Skeletal muscle satellite cell (primary cell): ENCODE measurements around the gene DTNB. TPM values are rescaled to one million over a fixed set of nuclear protein-coding genes. Genes with fewer than 3 reads are reported as not detected.
A peak's percentile ranks its signal among the peaks of the same experiment; 100 is the strongest.
"Not testable (repeated sequence)": the region's sequence is repeated elsewhere in the genome, so short reads cannot be mapped to it uniquely, and the experiment has no call there.

ENCODE experiments used
- H3K27me3 ChIP-seq: 2 replicates; pipeline ENCODE4 v1.7.0; 2013; ENCODE audit warnings: low read length; ENCODE audit not compliant: control insufficient read depth, insufficient read depth
- H3K36me3 ChIP-seq: 2 replicates; pipeline ENCODE4 v1.7.0; 2013; ENCODE audit warnings: mild to moderate bottlenecking, control low read depth, low read length; ENCODE audit not compliant: insufficient read depth
- H3K4me1 ChIP-seq: 2 replicates; pipeline ENCODE4 v1.7.0; 2013; ENCODE audit warnings: low read length; ENCODE audit not compliant: control insufficient read depth, insufficient read depth
- H3K4me2 ChIP-seq: 2 replicates; pipeline ENCODE4 v1.7.0; 2013; ENCODE audit warnings: mild to moderate bottlenecking, low read length
- H3K4me3 ChIP-seq: 2 replicates; pipeline ENCODE4 v1.7.0; 2013; ENCODE audit warnings: low read length
- H3K9ac ChIP-seq: 2 replicates; pipeline ENCODE4 v1.7.0; 2013; ENCODE audit warnings: mild to moderate bottlenecking, low read depth, low read length, moderate library complexity
- H3K9me3 ChIP-seq: replicated peaks from 2 replicates; pipeline ENCODE4 v1.7.0; 2013; ENCODE audit warnings: mild to moderate bottlenecking, control low read depth, low read length
- total RNA-seq: library from RNA; depleted of rRNA; stranded (reverse); fragments of >200 nt; gene quantifications from 2 replicates; pipeline ENCODE4 v1.2.3, GENCODE V29; 2012; rRNA removed

The DTNB gene
- total RNA-seq = 5.5 and 7.1 TPM in 2 replicates

DNA sequence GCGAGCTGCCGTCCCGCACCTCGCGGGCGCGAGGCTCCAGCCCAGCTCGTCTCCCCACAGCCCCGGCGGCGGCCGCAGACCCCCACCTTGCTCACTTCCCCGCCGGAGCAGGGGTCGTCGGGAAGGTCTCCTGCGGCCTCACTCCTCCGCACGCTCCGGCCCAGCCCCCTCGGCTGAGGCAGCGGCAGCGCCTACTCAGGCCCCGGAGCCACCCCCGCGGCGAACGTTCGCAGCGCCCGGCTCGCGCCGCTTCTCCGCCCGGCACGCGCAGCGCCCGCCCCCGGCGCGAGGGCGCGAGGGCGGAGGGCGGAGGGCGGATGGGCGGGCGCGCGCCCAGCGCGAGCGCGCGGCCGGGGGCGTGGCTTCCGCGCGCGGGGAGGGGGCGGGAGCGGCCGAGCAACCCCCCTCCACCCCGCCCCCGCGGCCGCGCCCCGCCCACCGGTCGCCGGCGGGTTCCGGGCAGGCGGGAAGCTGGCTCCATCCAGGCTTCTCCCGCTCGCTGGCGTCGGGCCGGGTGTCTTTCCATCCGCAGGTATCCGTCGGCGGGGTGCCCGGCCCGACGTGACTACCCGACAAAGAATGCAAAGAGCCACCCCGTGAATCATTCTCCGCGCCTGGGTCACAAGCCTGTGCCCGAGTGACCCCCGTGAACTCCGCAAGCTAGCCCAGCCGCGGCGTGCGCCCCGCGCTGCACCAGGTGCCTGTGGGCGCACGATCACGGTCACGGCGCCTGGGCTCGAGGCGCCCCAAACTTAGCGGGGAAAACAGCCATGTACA lies at the start of gene DTNB:
DTNB (minus strand) TSS at position 278 of the 777 bp plus-strand sequence. CDS start 20,917 bp downstream, outside the sequence.
- no peaks in the 10 kb centered on the region for H3K27me3 ChIP-seq
- H3K4me1 ChIP-seq = peaks cover 11% of the 10 kb centered on the region
- peak within 1 kb of the TSS; percentile 98 for H3K4me3 ChIP-seq
- H3K36me3 ChIP-seq = no peaks in the 10 kb centered on the region
- no peaks in the 10 kb centered on the region for H3K9me3 ChIP-seq
- peak within 1 kb of the TSS; percentile 84 for H3K9ac ChIP-seq
- H3K4me2 ChIP-seq = peak within 1 kb of the TSS; percentile 99

DNA sequence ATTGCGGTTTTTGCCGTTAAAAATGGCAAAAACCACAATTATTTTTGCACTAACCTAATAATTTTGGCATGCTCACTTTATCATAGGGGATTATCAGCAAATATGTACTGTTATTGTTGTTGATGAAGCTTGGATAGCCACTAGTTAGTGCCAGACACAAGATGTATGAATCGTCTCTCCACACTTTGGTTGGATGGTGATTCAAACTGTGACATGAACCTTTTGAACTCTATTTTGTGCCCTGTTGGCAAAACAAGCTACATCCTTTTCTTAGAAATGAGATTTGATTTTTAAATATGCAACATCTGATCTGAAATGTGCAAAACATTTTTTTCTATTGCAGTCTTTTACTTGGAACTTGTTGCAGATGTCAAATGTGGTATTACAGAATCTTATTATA lies 48.8 kb upstream of the DTNB start:
- Histone ChIP-seq H3K9ac (no peak overlapping the region), H3K36me3 (no peaks in the 10 kb centered on the region), H3K4me2 (no peak overlapping the region), H3K4me3 (no peak overlapping the region), H3K4me1 (no peaks in the 10 kb centered on the region), H3K9me3 (no peaks in the 10 kb centered on the region), H3K27me3 (peaks cover 52% of the 10 kb centered on the region)

DNA sequence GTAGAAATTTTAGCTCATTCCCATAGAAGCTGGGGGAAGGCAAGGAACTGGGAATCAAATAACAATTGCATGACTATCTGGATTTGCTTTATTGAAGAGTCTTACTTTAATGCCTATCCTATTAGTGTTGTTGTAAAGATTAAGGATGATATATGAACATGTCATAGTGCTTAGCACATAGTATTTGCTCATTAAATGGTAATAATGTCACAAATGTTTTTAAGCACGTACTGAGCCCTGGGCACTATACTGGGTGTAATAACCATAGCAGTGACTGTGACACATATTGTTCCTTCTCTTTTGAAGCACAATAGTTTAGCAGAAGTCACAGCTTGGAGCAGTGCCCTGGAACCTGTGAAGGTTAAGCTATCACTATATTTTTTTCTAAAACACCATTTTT lies 47.2 kb upstream of the DTNB start:
- Histone ChIP-seq H3K36me3 (no peaks in the 10 kb centered on the region), H3K9me3 (no peaks in the 10 kb centered on the region), H3K4me2 (no peak overlapping the region), H3K27me3 (peaks cover 60% of the 10 kb centered on the region), H3K4me3 (no peak overlapping the region), H3K4me1 (no peaks in the 10 kb centered on the region), H3K9ac (no peak overlapping the region)

DNA sequence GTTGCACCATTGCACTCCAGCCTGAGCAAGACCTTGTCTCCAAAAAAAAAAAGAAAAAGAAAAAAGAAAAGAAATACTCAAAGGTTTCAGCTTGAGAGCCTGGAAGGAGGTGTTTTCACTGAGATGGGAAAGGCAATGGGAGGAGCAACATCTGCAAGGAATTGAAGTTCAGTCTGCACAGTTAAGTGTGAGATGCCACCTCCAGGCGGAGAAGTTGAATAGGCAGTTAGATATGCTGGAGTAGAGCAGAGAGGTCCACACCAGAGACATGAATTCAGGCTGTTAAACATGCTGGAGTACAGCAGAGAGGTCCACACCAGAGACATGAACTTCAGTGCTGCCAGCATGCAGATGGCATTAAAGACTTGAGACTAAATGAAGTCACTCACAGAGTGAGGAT lies 41.4 kb upstream of the DTNB start:
- Histone ChIP-seq H3K27me3 (peaks cover 47% of the 10 kb centered on the region), H3K9ac (no peak overlapping the region), H3K4me1 (no peaks in the 10 kb centered on the region), H3K9me3 (no peaks in the 10 kb centered on the region), H3K4me3 (no peak overlapping the region), H3K4me2 (no peak overlapping the region), H3K36me3 (no peaks in the 10 kb centered on the region)

DNA sequence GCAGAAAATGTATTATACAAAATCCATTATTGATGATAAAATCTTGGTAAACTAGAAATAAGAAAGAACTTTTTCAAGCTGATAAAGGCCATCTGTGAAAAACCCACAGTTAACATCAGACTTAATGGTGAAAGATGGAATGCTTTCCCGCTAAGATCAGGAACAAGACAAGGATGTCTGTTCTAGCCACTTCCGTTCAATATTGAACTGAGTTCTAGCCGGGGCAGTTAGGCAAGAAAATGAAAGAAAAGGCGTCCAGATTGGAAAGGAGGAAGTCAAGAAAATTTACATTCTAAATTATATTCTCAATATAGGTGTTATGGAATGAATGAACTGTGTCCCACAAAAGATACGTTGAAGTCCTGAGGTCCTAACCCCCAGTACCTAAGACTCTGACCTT lies 39.1 kb upstream of the DTNB start:
- H3K36me3 ChIP-seq = no peaks in the 10 kb centered on the region
- H3K4me2 ChIP-seq = no peak overlapping the region
- peaks cover 36% of the 10 kb centered on the region for H3K27me3 ChIP-seq
- H3K4me1 ChIP-seq = no peaks in the 10 kb centered on the region
- no peak overlapping the region for H3K4me3 ChIP-seq
- no peak overlapping the region for H3K9ac ChIP-seq
- H3K9me3 ChIP-seq = no peaks in the 10 kb centered on the region

DNA sequence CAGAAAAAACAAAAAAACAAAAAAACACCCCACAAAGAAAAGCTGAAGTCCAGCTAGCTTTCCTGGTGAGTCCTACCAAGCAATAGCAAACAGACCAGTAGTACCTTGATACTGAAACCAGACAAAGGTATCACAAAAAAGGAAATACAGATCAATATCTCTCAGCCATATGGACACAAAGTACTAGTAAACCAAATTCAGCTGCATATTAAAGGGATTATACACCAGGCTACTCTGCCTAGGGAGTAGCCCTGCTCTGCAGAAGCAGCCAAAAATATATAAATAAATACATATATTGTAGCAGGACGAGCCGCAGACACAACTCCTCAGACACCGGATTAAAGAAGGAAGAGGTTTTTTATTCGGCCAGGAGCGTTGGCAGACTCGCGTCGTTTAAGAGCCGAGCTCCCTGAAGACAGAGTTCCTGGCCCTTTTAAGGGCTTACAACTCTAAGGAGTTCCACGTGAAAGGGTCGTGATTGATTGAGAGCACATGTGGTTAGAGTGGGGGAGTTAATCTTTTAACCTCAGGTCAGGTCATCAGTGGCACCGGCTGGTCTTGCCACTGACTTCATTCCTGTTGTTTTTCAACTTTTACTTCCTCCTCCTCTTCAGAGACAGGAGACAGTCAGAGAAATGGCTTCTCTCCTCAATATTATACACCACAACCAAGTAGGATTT lies 38.4 kb upstream of the DTNB start:
- Histone ChIP-seq H3K36me3 (no peaks in the 10 kb centered on the region), H3K27me3 (peaks cover 33% of the 10 kb centered on the region), H3K4me3 (no peak overlapping the region), H3K4me1 (no peaks in the 10 kb centered on the region), H3K9me3 (no peaks in the 10 kb centered on the region), H3K4me2 (peak overlapping the region; percentile 60), H3K9ac (no peak overlapping the region)

DNA sequence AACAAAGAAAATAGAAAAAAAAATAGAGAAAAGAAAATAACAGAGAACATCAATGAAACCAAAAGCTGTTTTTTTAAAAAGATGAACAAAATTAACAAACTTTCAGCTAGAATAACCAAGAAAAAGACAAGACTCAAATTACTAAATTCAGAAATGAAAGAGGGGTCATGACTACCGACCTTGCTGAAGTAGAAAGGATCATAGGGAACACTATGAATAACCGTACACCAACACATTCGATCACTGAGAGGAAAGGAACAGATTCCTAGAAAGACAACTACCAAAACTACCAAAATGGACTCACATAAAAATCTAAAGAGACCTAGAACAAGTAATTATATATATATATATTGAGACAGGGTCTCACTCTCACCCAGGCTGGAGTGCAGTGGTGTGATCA lies 37.4 kb upstream of the DTNB start:
- H3K27me3 ChIP-seq = peaks cover 27% of the 10 kb centered on the region
- H3K4me3 ChIP-seq = no peak overlapping the region
- no peaks in the 10 kb centered on the region for H3K4me1 ChIP-seq
- H3K36me3 ChIP-seq = no peaks in the 10 kb centered on the region
- no peak overlapping the region for H3K4me2 ChIP-seq
- H3K9me3 ChIP-seq = no peaks in the 10 kb centered on the region
- no peak overlapping the region for H3K9ac ChIP-seq

DNA sequence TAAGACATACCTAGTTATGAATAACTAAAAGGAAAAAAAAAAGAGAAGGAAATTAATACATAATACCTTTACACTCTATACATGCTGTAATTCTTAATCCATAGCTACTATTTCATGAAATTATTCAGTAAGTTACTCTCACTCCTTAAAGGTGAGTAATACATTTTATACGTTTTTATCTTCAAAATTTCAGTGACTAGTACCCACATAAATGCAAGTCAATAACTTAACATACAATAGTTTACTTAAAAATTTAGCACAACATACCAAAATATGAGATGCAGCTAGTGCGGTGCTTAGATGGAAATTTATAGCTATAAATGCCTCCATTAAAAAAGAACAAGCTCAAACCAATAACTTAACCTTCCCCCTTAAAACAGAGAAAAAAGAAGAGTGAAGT lies 36.0 kb upstream of the DTNB start:
- no peak overlapping the region for H3K4me2 ChIP-seq
- no peaks in the 10 kb centered on the region for H3K9me3 ChIP-seq
- no peaks in the 10 kb centered on the region for H3K4me1 ChIP-seq
- H3K9ac ChIP-seq = no peak overlapping the region
- no peak overlapping the region for H3K4me3 ChIP-seq
- peaks cover 21% of the 10 kb centered on the region for H3K27me3 ChIP-seq
- no peaks in the 10 kb centered on the region for H3K36me3 ChIP-seq

DNA sequence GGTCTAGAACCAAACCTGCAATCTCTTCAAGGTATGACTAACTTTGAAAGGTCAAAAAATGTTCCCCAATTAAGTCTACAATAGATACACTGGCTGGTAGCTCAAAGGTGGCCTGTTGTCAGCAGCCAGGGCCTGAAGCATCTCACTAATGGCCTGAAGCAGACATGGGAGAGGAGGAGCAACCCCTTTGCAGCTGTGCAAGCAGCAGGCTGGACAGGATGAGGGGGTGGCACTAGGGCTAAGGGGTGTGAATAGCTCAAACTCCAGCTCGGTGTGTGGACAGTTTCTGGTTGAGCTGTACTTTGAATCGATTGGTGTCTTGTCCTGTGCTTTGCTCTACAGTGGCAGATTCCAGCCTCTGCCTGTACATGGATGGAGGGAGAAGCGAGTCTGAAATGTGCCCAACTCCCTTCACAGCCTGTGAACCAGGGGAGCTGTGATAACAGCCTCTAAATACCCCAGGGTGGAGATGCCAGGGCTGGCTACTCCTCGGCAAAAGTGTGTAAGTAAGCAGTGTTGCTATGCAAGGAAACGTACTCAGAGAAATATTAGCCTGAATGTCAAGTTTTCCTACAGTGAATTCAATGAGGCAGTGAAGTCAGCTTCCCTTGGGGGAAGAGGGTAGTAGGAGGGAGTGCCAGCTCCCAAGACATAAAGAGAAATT lies 34.7 kb upstream of the DTNB start:
- H3K9ac ChIP-seq = no peak overlapping the region
- H3K4me1 ChIP-seq = no peaks in the 10 kb centered on the region
- H3K36me3 ChIP-seq = no peaks in the 10 kb centered on the region
- H3K27me3 ChIP-seq = peaks cover 13% of the 10 kb centered on the region
- H3K9me3 ChIP-seq = no peaks in the 10 kb centered on the region
- H3K4me2 ChIP-seq = no peak overlapping the region
- no peak overlapping the region for H3K4me3 ChIP-seq

DNA sequence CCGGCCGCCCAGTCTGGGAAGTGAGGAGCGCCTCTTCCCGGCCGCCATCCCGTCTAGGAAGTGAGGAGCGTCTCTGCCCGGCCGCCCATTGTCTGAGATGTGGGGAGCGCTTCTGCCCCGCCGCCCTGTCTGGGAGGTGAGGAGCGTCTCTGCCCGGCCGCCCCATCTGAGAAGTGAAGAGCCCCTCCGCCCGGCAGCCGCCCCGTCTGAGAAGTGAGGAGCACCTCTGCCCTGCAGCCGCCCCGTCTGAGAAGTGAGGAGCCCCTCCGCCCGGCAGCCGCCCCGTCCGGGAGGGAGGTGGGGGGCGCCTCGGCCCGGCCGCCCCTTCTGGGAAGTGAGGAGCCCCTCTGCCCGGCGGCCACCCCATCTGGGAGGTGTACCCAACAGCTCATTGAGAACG lies 32.2 kb upstream of the DTNB start:
- not testable (repeated sequence) for H3K9ac ChIP-seq, H3K36me3 ChIP-seq, H3K4me1 ChIP-seq, H3K4me3 ChIP-seq, H3K9me3 ChIP-seq, H3K4me2 ChIP-seq
- peaks cover 20% of the 10 kb centered on the region for H3K27me3 ChIP-seq

DNA sequence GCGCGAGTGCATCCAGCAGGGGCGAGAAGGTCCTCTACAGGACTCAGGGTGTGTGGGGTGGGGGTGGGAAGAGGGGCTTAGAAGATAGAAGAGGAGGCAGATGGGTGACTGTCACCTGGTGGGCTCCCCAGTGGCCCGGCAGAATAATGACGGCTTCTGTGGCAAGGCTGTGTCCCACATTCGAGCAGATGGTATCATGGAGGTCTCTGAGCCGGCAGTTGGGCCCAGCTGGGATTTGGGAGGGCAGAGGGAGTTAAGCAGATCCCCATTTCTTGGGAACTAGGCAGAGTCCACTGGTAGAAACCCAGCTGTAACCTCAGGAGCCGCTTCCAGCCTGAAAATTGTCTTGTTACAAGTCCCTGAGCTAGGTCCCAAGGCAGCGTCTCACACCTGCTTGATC lies 28.4 kb upstream of the DTNB start:
- H3K27me3 ChIP-seq = peaks cover 40% of the 10 kb centered on the region

More for the DNA sequence above, 28.4 kb upstream of the DTNB start:
- peaks cover 13% of the 10 kb centered on the region for H3K4me1 ChIP-seq
- H3K9me3 ChIP-seq = no peaks in the 10 kb centered on the region
- no peak overlapping the region for H3K4me2 ChIP-seq
- H3K9ac ChIP-seq = no peak overlapping the region
- no peaks in the 10 kb centered on the region for H3K36me3 ChIP-seq
- H3K4me3 ChIP-seq = no peak overlapping the region
